Measurements from ENCODE around the gene ADGRD1. TPM values are rescaled to one million over a fixed set of nuclear protein-coding genes. Genes with fewer than 3 reads are reported as not detected.

Gene ADGRD1
- polyA plus RNA-seq, 1 donor: 84.8 TPM

GRCh38 chr12:131092901-131093603 is 139.3 kb downstream of the ADGRD1 start:
- Histone ChIP-seq H3K36me3 (ENCODE audit: control insufficient read depth, insufficient read depth, low read length) (peaks cover 14% of the 10 kb centered on the region), H3K27me3 (ENCODE audit: control insufficient read depth, insufficient read depth, low read length) (no peaks in the 10 kb centered on the region), H3K4me1 (ENCODE audit: control insufficient read depth, insufficient read depth, low read length) (peaks cover 5% of the 10 kb centered on the region), H3K4me3 (ENCODE audit: low read length) (no peak overlapping the region), H3K27ac (ENCODE audit: low read length) (no peak overlapping the region), H3K9me3 (ENCODE audit: control insufficient read depth, low read depth, low read length) (no peaks in the 10 kb centered on the region)
- WGBS (ENCODE audit: insufficient coverage, low lambda C conversion rate): no CpG with 5 or more reads among the region's 21 CpGs
- DNase-seq: no peak

GRCh38 chr12:131093604-131093955 is 139.9 kb downstream of the ADGRD1 start:
- Histone ChIP-seq H3K36me3 (ENCODE audit: control insufficient read depth, insufficient read depth, low read length) (peaks cover 15% of the 10 kb centered on the region), H3K4me3 (ENCODE audit: low read length) (no peak overlapping the region), H3K4me1 (ENCODE audit: control insufficient read depth, insufficient read depth, low read length) (peaks cover 5% of the 10 kb centered on the region), H3K27me3 (ENCODE audit: control insufficient read depth, insufficient read depth, low read length) (no peaks in the 10 kb centered on the region), H3K27ac (ENCODE audit: low read length) (no peak overlapping the region), H3K9me3 (ENCODE audit: control insufficient read depth, low read depth, low read length) (no peaks in the 10 kb centered on the region)
- no CpG with 5 or more reads among the region's 5 CpGs for WGBS (ENCODE audit: insufficient coverage, low lambda C conversion rate)
- no peak for DNase-seq

- WGBS (ENCODE audit: insufficient coverage, low lambda C conversion rate): no CpG with 5 or more reads among the region's 11 CpGs
- Histone ChIP-seq H3K4me1 (ENCODE audit: control insufficient read depth, insufficient read depth, low read length) (peaks cover 5% of the 10 kb centered on the region), H3K27me3 (ENCODE audit: control insufficient read depth, insufficient read depth, low read length) (no peaks in the 10 kb centered on the region), H3K36me3 (ENCODE audit: control insufficient read depth, insufficient read depth, low read length) (peaks cover 18% of the 10 kb centered on the region), H3K9me3 (ENCODE audit: control insufficient read depth, low read depth, low read length) (no peaks in the 10 kb centered on the region), H3K27ac (ENCODE audit: low read length) (no peak overlapping the region), H3K4me3 (ENCODE audit: low read length) (no peak overlapping the region)
- DNase-seq: no peak
These were observed 140.5 kb downstream of the ADGRD1 start for GRCh38 chr12:131093971-131094830.

- peaks cover 14% of the 10 kb centered on the region for H3K36me3 ChIP-seq (ENCODE audit: control insufficient read depth, insufficient read depth, low read length)
- no peak for DNase-seq
- no peak overlapping the region for H3K27ac ChIP-seq (ENCODE audit: low read length)
- H3K4me3 ChIP-seq (ENCODE audit: low read length): no peak overlapping the region
- H3K4me1 ChIP-seq (ENCODE audit: control insufficient read depth, insufficient read depth, low read length): peaks cover 5% of the 10 kb centered on the region
- no CpG with 5 or more reads among the region's 25 CpGs for WGBS (ENCODE audit: insufficient coverage, low lambda C conversion rate)
- peaks cover 2% of the 10 kb centered on the region for H3K9me3 ChIP-seq (ENCODE audit: control insufficient read depth, low read depth, low read length)
- no peaks in the 10 kb centered on the region for H3K27me3 ChIP-seq (ENCODE audit: control insufficient read depth, insufficient read depth, low read length)
These were observed 141.4 kb downstream of the ADGRD1 start for GRCh38 chr12:131094831-131095805.

DNA sequence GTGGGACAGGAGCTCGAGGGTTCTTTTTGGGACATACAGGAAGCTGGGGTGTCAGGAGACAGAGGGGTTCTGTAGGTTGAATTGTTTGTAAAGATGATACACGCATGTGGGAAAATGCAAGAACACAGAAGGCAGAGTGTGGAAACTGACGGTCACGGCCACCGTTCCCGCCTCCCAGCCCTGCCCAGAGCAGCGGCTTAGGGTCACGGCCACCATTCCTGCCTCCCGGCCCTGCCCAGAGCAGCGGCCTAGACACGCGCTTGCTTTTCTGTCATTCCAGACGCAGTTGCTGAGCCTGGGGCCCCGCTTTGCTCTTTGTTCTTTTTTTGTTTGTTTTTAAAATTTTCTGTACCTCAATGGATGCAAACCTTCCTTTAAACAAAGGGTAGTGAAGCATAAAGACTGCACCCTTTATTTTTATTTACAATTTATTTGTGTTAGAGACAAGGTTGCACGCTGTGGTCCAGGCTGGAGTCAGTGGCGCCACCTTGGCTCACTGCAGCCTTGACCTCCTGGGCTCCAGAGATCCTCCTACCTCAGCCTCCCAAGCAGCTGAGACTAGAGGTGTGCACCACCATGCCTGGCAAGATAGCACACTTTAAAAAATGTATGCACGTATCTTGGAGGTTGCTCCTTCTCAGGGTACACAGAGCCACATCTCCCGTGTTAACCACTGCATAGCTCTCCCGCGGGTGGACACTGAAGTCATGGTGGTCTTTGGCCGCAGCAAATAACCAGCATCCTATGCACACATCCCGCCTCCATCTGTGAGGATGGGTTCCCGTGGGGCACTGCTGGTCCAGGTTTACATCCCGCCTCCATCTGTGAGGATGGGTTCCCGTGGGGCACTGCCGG is 142.3 kb downstream of the ADGRD1 start:
- H3K27ac ChIP-seq (ENCODE audit: low read length): no peak overlapping the region
- WGBS (ENCODE audit: insufficient coverage, low lambda C conversion rate): 100% methylated on average over 1 of the region's 26 CpGs
- peaks cover 5% of the 10 kb centered on the region for H3K9me3 ChIP-seq (ENCODE audit: control insufficient read depth, low read depth, low read length)
- no peak for DNase-seq
- H3K36me3 ChIP-seq (ENCODE audit: control insufficient read depth, insufficient read depth, low read length): peaks cover 11% of the 10 kb centered on the region
- H3K27me3 ChIP-seq (ENCODE audit: control insufficient read depth, insufficient read depth, low read length): no peaks in the 10 kb centered on the region
- H3K4me1 ChIP-seq (ENCODE audit: control insufficient read depth, insufficient read depth, low read length): no peaks in the 10 kb centered on the region
- H3K4me3 ChIP-seq (ENCODE audit: low read length): no peak overlapping the region

DNA sequence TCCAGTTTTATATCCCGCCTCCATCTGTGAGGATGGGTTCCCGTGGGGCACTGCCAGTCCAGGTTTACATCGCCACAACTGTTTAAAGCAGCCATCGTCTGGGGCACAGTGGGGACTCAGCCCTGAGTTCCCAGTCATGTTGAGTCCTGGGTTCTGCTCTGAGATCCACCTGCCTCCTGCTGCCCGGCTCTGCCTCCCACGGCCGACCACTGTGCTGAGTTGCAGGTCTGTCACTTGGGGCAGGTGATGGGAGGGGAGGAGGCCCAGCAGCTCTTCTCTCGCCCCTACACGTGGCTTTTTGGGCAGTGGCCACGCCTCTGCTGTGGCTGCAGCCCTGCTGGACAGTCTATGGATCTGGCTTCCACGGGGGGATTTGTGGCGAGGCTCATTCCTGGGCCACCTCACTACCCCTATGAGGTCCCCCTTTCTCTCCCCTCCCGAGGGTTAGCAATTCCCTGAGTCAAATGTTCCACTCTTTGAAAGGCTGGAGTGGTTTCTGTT is 143.0 kb downstream of the ADGRD1 start:
- Histone ChIP-seq H3K4me3 (ENCODE audit: low read length) (no peak overlapping the region), H3K9me3 (ENCODE audit: control insufficient read depth, low read depth, low read length) (peaks cover 5% of the 10 kb centered on the region), H3K27me3 (ENCODE audit: control insufficient read depth, insufficient read depth, low read length) (no peaks in the 10 kb centered on the region), H3K4me1 (ENCODE audit: control insufficient read depth, insufficient read depth, low read length) (no peaks in the 10 kb centered on the region), H3K36me3 (ENCODE audit: control insufficient read depth, insufficient read depth, low read length) (peaks cover 11% of the 10 kb centered on the region), H3K27ac (ENCODE audit: low read length) (no peak overlapping the region)
- DNase-seq: no peak
- no CpG with 5 or more reads among the region's 13 CpGs for WGBS (ENCODE audit: insufficient coverage, low lambda C conversion rate)

DNA sequence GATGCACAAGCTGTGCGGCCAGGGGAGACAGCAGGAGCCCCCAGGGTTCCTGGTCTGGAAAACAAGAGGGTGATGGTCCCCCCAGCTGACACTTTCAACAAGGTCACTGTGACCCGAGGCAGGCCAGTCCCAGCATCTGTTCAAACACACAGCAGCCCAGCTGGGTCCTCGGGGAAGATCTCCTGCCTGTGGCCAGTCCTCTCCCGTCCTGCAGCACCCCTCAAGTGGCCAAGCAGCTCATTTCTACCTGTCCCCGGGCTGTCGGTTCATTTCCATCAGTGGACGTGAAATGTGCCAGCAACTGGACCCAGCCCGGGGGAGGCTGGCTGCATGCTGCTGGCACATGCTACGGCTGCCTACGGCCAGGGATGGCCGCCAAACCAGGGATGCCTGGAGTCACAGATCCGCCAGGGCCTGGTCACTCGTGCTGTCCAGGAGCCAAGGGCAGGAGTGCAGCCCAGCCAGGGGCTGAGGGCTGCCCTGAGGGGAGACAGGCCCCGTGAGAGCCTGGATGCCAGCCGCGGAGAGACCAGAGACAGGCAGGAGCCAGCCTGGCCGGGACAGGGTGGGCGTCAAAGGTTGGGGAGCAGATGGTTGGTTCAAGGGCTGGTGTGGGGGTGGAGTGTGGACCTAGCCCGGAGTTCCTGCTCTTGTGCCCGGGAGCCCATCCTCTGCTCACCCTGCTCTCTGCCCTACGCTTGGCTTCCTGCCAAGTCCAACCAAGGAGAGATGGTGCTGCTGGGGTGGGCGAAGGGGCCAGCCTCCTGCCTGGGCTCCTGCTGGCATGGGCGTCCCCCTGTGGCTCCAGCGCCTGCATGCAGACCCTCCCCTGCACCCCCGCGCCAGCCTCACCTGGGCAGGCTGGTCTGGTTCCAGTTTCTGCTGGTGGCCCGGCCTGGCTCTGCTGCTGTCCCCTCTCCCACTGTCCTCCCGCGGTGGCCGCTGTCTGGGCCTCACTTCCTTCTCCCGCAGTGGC is 143.8 kb downstream of the ADGRD1 start:
- H3K4me1 ChIP-seq (ENCODE audit: control insufficient read depth, insufficient read depth, low read length): no peaks in the 10 kb centered on the region
- peaks cover 11% of the 10 kb centered on the region for H3K36me3 ChIP-seq (ENCODE audit: control insufficient read depth, insufficient read depth, low read length)
- DNase-seq: no peak
- WGBS (ENCODE audit: insufficient coverage, low lambda C conversion rate): no CpG with 5 or more reads among the region's 31 CpGs
- H3K27ac ChIP-seq (ENCODE audit: low read length): no peak overlapping the region
- H3K27me3 ChIP-seq (ENCODE audit: control insufficient read depth, insufficient read depth, low read length): no peaks in the 10 kb centered on the region
- H3K9me3 ChIP-seq (ENCODE audit: control insufficient read depth, low read depth, low read length): peaks cover 5% of the 10 kb centered on the region
- no peak overlapping the region for H3K4me3 ChIP-seq (ENCODE audit: low read length)

GRCh38 chr12:131098178-131098981 is 144.7 kb downstream of the ADGRD1 start:
- peaks cover 11% of the 10 kb centered on the region for H3K36me3 ChIP-seq (ENCODE audit: control insufficient read depth, insufficient read depth, low read length)
- H3K27me3 ChIP-seq (ENCODE audit: control insufficient read depth, insufficient read depth, low read length): no peaks in the 10 kb centered on the region
- no peak for DNase-seq
- H3K27ac ChIP-seq (ENCODE audit: low read length): no peak overlapping the region
- H3K4me3 ChIP-seq (ENCODE audit: low read length): no peak overlapping the region
- H3K4me1 ChIP-seq (ENCODE audit: control insufficient read depth, insufficient read depth, low read length): no peaks in the 10 kb centered on the region
- no CpG with 5 or more reads among the region's 19 CpGs for WGBS (ENCODE audit: insufficient coverage, low lambda C conversion rate)
- H3K9me3 ChIP-seq (ENCODE audit: control insufficient read depth, low read depth, low read length): peaks cover 5% of the 10 kb centered on the region

Measured in large intestine (tissue), 3 donors.